ENCODE data around the gene ZSCAN2. TPM values are rescaled to one million over a fixed set of nuclear protein-coding genes. Genes with fewer than 3 reads are reported as not detected.

Gene ZSCAN2
- total RNA-seq, 1 donor from 2014 or later, result 26.2 TPM

DNA sequence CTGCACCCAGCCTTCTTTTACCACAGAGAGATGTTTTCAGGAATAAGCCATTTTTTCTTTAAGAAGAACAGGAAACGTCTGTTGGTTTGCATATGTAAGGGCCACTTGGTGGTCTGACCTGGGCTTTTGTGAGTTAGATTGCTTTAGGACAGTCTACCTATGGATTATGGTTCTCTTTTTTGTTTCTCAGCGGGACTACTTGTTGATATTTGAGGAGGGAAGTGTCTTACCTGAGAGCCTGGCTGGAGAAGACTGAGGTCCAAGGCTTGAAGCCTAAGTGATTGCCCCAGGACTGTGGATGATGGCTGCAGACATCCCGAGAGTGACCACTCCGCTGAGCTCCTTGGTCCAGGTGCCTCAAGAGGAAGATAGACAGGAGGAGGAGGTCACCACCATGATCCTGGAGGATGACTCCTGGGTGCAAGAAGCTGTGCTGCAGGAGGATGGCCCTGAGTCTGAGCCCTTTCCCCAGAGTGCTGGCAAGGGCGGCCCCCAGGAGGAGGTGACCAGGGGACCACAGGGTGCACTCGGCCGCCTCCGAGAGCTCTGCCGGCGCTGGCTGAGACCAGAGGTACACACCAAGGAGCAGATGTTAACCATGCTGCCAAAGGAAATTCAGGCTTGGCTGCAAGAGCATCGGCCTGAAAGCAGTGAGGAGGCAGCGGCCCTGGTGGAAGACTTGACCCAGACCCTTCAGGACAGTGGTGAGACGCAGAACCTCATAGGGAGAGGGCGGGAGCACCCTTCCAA is 3.0 kb downstream of the ZSCAN2 start:
- Mint-ChIP-seq H3K4me1 (ENCODE audit: unreplicated experiment) (peaks cover 36% of the 10 kb centered on the region), H3K36me3 (peaks cover 42% of the 10 kb centered on the region), H3K27me3 (no peaks in the 10 kb centered on the region), H3K9me3 (no peaks in the 10 kb centered on the region), H3K4me3 (peak overlapping the region; percentile 61), H3K27ac (peak overlapping the region; percentile 80)
- DNase-seq (ENCODE audit: extremely low spot score, unreplicated experiment), result no peak
- TF ChIP-seq, protein P1, sequence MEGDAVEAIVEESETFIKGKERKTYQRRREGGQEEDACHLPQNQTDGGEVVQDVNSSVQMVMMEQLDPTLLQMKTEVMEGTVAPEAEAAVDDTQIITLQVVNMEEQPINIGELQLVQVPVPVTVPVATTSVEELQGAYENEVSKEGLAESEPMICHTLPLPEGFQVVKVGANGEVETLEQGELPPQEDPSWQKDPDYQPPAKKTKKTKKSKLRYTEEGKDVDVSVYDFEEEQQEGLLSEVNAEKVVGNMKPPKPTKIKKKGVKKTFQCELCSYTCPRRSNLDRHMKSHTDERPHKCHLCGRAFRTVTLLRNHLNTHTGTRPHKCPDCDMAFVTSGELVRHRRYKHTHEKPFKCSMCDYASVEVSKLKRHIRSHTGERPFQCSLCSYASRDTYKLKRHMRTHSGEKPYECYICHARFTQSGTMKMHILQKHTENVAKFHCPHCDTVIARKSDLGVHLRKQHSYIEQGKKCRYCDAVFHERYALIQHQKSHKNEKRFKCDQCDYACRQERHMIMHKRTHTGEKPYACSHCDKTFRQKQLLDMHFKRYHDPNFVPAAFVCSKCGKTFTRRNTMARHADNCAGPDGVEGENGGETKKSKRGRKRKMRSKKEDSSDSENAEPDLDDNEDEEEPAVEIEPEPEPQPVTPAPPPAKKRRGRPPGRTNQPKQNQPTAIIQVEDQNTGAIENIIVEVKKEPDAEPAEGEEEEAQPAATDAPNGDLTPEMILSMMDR (conservative IDR thresholded peaks at IDR 0.05), result no peak

DNA sequence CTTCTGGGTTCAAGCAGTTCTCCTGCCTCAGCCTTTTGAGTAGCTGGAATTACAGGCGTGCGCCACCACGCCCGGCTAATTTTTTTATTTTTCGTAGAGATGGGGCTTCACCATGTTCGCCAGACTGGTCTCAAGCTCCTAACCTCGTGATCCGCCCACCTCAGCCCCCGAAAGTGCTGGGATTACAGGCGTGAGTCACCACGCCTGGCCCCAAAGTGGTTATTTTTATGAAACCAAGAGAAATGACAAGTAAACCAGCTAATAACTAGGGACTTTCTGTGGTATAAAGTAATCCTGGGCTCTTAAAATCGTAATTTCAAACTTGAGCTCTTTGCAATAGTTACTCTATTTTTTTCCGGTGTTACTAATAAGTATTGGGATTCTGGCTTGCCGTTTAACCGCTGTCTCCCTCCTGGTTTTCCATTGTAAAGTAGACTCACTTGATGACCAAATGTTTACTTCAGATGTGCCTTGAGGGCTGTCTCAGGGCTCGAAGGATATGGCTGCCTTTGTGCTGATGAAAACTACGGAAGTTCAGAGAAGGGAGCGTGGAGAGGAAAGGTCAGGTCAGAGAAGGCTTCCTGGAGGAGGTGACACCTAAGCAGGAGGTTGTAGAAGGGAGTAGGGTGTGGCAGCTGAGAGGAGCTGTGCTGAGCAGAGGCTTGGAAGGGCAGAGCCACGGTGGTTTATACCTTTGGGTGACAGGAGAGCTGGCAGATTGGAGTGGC is 4.2 kb downstream of the ZSCAN2 start:
- H3K4me3 Mint-ChIP-seq, result no peak overlapping the region
- no peaks in the 10 kb centered on the region for H3K27me3 Mint-ChIP-seq
- H3K4me1 Mint-ChIP-seq (ENCODE audit: unreplicated experiment), result peaks cover 41% of the 10 kb centered on the region
- no peak for DNase-seq (ENCODE audit: extremely low spot score, unreplicated experiment)
- no peaks in the 10 kb centered on the region for H3K9me3 Mint-ChIP-seq
- TF ChIP-seq, protein P1 (conservative IDR thresholded peaks at IDR 0.05), result no peak
- peaks cover 50% of the 10 kb centered on the region for H3K36me3 Mint-ChIP-seq
- peak overlapping the region; percentile 42 for H3K27ac Mint-ChIP-seq

DNA sequence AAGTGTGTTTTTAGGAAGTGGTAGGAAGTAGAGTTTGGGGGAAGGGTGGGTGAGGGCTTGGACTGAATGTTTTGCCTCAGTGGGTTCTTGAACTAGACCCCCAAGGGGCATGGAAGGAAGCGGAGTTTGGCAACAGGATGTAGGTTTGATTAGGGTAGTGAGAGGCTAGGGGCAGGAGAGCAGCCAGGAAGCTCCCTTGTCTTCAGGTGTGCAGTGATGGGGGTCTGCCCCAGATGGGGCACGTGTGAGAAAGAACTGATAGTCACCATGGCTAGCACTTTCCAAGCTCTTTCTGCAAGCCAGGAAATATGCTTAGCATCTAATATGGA is 4.7 kb downstream of the ZSCAN2 start:
- TF ChIP-seq, protein P1 (conservative IDR thresholded peaks at IDR 0.05), result no peak
- Mint-ChIP-seq H3K27ac (peak overlapping the region; percentile 42), H3K4me3 (peak overlapping the region; percentile 15), H3K4me1 (ENCODE audit: unreplicated experiment) (peaks cover 41% of the 10 kb centered on the region), H3K36me3 (peaks cover 50% of the 10 kb centered on the region), H3K27me3 (no peaks in the 10 kb centered on the region), H3K9me3 (no peaks in the 10 kb centered on the region)
- DNase-seq (ENCODE audit: extremely low spot score, unreplicated experiment), result no peak

DNA sequence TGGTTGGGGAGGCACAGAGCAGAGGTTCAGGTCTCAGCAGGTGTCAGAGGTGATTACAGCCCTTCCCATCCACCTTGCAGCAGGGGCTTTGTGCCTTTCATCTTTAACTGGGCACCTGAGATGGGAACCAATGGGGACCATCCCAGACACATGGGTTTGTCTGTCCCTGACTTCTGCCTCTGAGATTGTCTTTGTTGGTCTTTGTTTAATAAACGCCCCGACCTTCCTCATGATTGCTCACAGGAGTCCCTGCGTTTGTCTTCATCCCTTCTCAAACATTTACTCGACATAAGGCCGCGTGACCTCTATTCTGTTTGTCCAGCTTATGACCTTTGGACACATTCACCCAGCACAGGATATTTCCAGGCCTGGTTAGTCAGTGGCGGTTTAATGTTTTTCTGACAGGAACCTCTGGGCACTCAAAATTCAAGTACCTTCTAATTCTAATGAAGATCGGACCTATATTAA is 5.9 kb downstream of the ZSCAN2 start:
- Mint-ChIP-seq H3K4me3 (peak overlapping the region; percentile 21), H3K36me3 (peaks cover 51% of the 10 kb centered on the region), H3K4me1 (ENCODE audit: unreplicated experiment) (peaks cover 41% of the 10 kb centered on the region), H3K27me3 (no peaks in the 10 kb centered on the region), H3K9me3 (no peaks in the 10 kb centered on the region), H3K27ac (peak overlapping the region; percentile 61)
- DNase-seq (ENCODE audit: extremely low spot score, unreplicated experiment), result no peak
- TF ChIP-seq, protein P1 (conservative IDR thresholded peaks at IDR 0.05), result no peak

DNA sequence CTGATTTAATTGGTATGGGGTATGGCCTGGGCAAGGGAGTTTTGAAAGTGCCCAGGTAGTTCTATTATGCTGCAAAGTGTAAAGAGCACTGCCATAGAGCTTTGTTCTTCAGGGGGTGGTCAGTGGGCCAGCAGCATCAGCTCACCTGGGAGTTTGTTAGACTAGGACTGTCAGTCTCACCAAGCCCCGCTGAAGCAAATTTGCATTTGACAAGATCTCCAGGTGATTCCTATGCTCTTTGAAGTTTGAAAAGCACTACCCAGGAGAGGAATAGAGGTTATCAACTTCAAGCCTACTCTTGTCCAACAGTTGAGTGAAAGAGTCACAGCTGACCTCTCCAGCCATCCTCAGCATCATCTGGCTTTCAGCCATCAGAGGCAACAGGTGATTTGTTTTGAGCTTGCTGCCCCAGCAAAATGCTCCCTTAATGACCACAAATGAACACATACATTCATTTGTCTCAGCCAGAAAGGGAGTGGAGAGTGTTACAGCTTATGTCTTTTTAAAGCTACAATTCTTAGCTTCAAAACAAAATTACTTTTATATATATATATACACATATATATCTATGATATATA is 8.0 kb downstream of the ZSCAN2 start:
- H3K4me3 Mint-ChIP-seq, result no peak overlapping the region
- TF ChIP-seq, protein P1 (conservative IDR thresholded peaks at IDR 0.05), result no peak
- no peaks in the 10 kb centered on the region for H3K27me3 Mint-ChIP-seq
- no peak overlapping the region for H3K27ac Mint-ChIP-seq
- H3K36me3 Mint-ChIP-seq, result peaks cover 53% of the 10 kb centered on the region
- peaks cover 32% of the 10 kb centered on the region for H3K4me1 Mint-ChIP-seq (ENCODE audit: unreplicated experiment)
- H3K9me3 Mint-ChIP-seq, result no peaks in the 10 kb centered on the region
- no peak for DNase-seq (ENCODE audit: extremely low spot score, unreplicated experiment)
